ENCODE measurements around the gene ENTREP3.

The ENTREP3 gene

DNA sequence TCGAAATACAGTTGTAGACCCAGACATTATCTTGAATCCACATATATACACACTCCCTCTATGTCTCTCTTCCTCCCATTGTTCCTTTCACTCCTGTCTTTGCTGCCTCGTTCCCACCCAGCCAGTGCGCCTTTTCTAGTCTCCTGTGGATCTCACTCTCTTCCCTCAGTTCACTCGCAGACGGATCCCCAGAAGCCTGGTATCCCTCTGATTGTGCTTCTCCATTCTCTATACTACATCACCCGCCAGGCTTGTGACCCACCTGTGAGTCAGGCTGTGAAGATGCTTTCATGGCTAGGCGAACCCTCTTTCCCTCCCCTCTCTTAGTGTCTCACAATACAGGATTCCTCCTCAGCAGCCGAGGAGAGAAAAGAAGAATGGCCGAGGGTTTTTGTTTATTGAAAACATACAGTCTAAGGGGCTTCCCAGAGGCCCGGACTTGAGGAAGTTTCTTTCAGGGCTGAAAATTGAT is 23.4 kb upstream of the ENTREP3 start:
- no peak for DNase-seq (ENCODE audit: low read depth in 3 of 3)

DNA sequence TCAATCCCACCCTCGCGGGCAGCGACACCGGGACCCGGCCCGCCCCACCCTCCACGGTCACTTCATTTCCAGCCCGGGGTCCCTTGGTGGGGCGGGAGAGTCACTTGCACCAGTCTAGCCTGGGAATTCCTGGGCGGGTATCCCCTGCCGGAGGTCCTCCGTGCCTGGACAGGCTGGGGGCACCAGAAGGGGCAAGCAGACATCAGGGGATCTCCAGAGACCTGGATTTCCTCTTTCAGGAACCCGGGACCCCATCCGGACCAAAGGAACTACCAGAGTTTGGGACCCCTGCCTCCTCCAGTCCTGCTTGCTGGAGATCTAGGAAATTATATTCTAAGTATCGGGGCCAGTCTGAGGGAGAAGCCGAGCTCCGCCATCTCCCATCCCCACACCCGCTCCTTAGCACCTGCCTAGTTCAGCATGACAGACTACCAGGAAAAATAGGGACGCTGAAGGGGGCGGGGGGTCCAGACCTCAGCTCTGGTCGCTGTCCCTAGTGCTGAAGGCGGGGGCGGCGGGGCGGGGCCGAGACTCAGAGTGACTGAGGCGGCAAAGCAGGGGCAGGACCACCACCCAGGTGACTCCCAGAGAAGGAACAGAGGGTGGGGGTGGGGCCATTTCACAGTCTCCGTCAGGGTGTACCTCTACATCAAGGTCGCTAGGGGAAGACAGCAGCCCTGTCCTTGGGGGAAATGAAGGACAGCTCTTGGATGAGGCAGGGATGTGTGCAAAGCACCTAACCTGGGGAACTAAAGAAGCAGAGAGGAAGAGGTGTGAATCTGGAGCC is 22.8 kb upstream of the ENTREP3 start:
- peak in 2 of 3 donors; percentile 71 to 76 for DNase-seq (ENCODE audit: low read depth in 3 of 3)

DNA sequence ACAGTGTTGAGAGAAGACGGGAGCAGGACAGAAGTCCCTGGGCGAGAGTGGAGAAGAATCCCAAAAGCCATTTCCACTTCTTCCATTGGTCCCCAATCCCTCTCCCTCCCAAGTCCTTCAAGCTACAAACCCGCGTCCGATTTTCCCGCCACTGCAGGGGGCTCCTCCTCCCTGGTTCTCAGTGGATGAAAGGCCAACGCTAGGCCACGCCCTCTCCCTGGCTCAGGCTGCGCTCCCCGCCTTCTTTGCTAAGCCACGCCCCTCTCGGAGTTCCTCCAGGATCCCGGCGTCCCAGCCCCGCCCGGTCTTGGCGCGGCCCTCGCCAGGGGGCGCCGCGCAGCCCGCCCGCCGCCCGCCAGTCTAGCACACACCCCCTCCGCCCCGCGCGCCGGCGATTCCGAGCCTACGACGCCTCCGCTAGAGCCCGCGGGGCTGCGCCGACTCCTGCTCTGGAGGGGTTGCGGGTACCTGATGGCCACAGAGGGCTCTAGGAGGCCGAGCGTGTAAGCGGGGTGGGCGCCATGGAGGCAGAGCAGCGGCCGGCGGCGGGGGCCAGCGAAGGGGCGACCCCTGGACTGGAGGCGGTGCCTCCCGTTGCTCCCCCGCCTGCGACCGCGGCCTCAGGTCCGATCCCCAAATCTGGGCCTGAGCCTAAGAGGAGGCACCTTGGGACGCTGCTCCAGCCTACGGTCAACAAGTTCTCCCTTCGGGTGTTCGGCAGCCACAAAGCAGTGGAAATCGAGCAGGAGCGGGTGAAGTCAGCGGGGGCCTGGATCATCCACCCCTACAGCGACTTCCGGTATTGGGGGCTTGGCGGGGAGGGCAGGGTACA is 22.0 kb upstream of the ENTREP3 start, which contains the start of gene HCN3:
Gene HCN3, plus strand, starts transcription at position 394 of the 832 bp plus-strand sequence. Its CDS starts 128 bp downstream, at position 522.
- peak; percentile 91 to 98 (median 93) for DNase-seq (ENCODE audit: low read depth in 3 of 3)

DNA sequence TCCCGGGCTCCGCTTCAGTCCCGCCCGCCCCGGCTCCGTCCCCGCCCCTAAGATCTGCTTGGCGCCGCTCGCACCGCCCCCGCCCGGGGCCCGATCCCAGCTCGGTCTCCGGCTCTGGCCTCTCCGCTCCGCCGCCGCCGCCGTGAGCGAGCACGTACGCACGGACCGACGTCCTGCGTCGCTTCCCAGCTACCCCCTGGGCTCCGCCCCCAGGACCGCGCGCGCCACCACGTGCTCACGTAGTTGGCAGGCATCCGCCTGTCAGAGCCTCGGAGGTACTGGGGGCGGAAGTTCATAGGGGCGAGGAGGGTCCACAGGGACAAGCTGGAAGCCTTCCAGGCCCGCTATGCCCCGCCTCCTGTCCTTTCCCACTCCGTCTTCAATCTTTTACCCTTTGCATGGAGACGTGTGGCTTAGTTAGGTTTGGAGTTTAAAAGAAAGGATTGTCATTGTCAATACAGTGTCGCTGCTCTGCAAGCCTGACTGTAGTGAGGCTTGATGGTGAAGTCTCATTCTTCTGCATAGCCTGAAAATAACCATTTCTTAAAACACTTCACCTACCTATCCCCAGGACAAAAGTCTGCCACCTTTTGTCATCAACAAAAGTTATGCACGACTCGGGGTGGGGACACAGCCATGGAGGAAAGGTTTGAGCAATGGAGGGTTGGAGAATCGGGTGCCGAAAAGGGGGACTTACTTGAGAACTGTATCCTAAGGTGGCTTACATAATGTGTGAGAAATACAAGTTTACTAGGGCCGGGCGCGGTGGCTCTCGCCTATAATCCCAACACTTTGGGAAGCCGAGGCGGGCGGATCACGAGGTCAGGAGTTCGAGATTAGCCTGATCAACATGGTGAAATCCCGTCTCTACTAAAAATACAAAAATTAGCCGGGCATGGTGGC is 18.3 kb upstream of the ENTREP3 start, which contains the start of gene CLK2:
Gene CLK2, minus strand, starts transcription at position 162 of the 903 bp plus-strand sequence. CDS start 2,527 bp downstream, outside the sequence.
- peak; percentile 95 to 97 (median 96) for DNase-seq (ENCODE audit: low read depth in 3 of 3)

DNA sequence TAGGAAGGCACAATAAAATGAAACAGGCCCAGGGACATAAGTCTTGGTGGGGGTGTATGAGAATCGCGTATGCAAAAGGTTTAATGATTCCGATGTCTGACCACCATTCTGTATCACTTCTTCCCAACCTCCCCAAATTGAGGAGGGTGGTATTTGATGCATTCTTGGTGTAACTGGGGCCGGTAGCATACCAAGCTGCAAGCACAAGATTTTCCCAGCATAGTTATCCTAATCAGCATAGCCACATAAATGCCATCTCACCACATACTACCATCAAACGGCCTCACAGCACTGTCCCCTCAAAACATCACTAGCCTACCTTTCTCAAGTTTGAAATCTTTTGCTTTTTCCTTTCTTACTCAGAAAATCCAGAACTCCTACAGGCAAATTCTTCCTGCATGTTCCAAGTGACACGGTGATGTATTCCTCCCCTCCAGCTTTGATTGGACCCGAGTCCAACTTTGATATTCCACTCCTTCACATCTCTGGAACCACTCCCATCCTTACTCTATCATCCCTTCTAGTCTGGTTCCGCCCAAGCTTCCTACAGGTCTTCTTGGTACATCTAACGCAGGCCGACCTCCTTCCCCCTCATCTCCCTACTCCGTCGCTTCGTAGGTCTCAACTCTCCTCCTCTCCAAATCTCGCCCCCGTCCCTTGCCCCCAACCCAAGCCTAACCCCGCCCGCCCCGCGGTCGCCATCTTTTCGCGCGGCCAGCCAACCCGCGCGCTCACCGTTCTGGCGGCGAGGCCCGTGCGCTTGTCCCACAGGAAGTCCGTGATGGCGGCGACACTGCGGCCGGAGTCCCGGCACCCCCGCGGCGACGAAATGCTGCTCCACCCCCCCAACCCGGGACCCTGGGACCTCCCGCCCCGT is 17.4 kb upstream of the ENTREP3 start:
- DNase-seq (ENCODE audit: low read depth in 3 of 3) = no peak

DNA sequence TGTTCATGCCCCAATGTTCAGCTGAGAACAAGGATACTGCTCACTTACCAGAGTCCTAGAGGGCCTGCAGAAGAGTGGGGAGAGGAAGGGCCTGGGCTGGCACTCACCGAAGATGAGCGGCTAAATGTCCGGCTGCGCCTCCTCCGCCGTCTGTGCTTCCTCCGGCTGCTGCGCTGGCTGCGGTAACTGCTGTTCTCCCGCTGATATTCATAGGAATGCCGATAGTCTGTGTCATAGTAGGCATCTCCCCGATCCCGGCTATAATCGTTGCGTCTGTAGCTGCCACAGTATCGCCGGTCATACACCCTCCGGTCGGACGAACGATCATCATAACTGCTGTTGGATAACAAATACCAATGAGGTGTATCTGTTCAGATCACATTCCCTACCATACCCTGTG is 14.1 kb upstream of the ENTREP3 start:
- DNase-seq (ENCODE audit: low read depth in 3 of 3) = no peak

DNA sequence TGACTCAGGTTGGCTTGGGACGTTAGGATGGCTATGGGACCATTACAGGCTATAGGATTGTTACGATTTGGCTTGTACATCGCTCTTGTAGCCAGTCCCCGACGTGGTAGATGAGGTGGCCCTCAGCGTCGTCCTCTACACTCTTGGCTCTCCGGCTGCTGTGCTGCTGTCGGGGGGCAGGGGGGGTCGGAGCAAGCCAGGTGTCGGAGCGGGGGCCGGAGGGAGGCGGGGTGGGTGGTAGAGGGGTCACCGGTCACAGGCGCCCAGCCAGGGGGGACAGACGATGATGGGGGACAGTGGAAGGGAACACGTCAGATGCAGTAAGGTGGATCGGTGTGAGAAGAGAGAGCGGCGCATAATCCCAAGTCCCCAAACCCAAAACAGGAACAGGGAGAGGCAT is 13.3 kb upstream of the ENTREP3 start:
- no peak for DNase-seq (ENCODE audit: low read depth in 3 of 3)

DNA sequence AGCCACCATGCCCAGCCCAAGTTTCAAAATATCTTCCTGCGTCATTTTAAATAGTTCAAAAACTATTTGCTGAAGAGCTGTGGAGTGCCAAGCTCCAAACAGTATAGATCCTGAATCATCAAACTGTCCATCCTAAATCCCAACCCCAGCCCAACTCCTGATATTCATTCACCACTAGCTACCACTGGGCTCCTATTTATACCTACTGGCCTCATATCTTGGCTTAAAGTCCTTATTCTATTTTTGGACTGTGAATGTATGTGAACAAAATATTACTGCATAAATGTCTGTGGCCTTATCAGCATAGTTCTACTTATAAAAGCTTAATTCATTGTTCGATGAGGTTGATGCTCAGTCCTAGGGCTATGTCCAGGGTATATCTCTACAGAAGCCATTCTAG is 12.1 kb upstream of the ENTREP3 start:
- DNase-seq (ENCODE audit: low read depth in 3 of 3) = no peak

DNA sequence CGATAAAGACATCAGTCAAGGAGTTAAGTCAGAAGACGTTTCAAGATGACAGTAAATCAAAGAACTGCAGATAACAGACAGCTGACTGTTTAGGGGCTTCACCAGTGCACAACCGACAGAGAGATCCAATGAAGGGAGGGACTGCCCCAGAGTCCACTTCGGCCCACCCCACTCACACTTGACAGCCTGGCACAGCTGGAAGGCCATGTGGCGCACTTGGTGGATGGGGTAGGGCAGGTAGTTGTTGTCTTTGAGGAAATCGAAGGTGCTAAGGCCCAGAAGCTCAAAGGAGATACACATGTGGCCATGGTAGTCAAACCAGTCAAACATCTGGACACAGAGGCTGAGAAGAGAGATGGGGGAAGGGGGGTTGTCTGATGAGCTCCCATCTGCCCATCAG is 11.3 kb upstream of the ENTREP3 start:
- DNase-seq (ENCODE audit: low read depth in 3 of 3) = no peak

DNA sequence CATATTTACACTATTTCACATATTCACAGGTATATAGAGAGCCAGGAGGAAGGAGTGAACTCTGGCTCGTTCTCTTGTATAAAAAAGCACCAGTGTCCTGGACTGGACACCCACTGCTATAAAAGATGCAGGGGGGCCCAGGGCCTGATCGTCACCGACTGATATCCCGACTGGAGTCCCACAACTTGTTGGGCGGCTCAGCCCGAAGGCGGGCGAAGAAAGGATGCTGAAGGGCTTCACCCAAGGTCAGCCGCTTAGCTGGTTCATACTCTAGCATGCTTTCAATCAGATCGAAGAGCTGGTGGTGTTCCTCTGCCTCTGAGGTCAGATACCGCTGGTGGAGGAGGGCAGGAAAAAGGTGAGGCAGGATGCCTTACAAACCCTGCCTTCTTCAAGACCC is 7.8 kb upstream of the ENTREP3 start:
- no peak for DNase-seq (ENCODE audit: low read depth in 3 of 3)

DNA sequence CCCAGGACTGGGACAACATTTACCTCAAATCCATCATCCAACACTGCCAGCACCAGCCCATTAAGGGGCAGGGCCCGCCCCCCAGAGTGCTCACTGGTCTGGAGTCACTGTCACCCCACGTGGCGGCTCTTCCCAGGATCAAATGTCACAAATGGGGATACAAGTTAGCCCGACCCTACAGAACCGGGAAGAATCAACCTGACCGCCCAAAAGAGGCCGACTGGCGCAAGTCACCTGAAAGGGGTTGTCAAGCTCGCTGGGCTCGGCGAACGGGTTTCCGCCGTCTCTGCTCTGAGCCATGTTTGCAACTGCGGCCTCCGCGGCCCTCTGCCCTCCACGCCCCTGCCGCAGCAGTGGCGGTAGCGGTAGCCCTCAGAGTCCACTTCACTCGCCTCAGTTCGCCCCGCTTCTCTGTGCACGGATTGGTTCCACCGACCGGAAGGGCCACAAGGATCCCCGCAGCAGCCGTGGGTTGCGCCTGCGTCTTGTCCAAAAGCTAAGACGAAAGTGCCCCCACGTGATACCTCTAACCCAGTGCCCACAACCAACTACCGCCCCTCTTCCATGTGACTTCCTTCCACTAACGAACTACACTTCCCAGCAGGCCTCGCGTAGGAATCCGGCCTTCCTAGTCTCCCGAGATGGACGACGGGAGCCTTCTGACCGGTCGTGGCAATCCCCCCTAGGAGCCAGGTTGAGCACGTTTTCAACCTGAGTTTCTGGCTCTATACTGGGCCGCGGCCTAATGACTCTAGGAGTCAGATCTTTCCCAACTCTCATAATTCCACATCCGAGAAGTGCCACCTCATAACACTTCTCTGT is 6.8 kb upstream of the ENTREP3 start, which contains the start of gene SCAMP3:
Gene SCAMP3, minus strand, starts transcription at position 509 of the 822 bp plus-strand sequence. Its CDS starts 209 bp downstream, at position 300.
- peak; percentile 79 to 82 (median 80) for DNase-seq (ENCODE audit: low read depth in 3 of 3)

DNA sequence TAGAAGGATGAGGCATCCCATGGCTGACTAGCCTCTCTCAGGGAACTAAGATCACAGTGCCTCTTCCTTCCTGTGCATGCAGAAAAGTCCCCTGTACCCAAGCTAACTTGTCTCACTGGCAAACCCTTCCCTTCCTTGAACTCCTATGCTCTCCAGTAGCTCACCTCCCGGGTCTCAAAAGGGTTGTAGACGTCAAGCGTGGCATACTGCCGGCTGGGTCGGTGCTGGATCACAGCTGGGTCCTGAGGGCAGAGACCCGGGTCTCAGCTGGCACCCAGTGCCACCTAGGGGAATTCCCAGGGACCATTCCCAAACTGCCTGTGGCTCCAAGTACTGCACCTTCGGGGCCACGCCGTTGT is 6.2 kb upstream of the ENTREP3 start:
- DNase-seq (ENCODE audit: low read depth in 3 of 3) = peak in 1 of 3 donors; percentile 18

DNA sequence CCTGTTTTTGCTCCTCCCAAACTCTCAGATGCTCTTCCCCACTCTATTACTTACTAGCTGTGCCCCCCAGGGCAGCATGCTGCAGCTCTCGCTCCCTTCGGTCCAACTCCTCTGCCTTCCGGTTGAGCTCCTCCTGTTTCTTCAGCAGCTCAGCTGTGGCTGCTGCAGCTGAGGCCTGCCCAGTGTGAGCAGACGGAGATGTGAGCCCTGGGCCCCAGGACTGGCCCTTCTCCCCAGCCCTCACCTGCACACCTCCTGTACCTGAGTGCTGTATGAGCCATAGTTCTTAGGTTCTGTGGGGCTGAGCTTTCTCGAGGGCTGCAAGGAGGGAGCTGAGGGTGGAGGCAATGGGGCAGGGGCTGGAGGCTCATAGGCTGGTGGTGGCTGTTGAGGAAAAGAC is 5.0 kb upstream of the ENTREP3 start:
- no peak for DNase-seq (ENCODE audit: low read depth in 3 of 3)

DNA sequence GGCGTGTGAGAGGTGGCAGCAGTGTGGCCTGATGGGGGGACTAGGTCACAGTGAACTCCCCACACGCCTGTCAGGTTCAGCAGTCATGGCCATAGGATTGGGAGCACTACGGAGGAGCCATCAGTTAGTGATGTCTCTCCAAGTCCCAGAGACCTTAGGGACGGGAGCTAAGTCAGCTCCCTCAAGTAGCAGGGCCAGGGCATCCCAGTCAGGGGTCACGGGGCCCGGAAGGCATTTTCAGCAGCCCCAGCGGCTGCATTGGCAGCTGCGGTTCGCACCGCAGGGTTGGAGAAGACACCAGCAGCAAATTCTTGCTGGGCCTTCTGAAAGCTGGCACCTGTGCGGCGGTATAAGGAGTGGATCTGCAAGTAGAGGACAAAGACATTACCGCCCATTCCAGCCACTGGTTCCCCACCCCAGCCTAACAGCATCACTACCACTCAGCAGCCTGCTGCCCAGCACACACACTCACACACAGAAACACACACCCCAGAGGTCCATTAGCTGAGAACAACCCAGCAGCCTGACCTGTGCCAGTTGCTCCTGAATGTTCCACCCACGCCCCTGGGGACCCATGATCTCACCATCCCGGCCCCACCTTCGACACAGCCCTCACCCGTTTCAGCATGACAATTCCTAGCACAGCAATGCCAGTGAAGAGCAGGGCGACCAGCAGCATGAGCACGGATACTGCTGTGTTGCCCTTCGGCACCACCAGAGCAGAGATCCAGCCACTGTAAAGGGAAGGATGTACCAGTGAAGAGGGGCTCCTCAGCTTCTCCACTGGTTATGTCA is 972 bp upstream of the ENTREP3 start:
- no peak for DNase-seq (ENCODE audit: low read depth in 3 of 3)

DNA sequence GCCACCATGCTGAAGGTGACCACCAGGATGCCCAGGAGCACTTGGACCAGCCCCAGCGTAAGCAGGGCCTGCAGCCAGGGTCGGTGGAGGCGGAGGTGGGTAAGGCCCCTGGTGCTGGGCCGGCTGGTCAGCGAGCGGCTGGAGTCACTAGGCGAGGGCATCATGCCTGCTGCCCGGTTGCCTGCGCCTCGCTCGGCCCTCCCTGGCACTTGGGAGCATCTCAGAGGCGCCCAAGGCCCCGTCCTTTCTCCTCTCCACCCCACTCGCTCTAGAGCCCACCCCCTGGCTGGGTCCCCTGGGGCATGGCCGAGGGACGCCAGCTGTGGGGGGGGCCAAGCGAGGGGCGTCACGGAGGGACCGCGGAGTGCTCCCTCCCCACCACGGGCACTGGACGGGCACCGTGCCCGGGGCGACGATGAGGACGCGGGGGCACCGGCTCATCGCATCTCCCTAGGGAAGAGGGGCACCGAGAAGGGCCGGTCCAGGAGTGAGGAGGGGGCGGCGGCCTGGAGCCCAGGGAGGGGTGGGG is 505 bp downstream of the ENTREP3 start:
- DNase-seq (ENCODE audit: low read depth in 3 of 3) = no peak

DNA sequence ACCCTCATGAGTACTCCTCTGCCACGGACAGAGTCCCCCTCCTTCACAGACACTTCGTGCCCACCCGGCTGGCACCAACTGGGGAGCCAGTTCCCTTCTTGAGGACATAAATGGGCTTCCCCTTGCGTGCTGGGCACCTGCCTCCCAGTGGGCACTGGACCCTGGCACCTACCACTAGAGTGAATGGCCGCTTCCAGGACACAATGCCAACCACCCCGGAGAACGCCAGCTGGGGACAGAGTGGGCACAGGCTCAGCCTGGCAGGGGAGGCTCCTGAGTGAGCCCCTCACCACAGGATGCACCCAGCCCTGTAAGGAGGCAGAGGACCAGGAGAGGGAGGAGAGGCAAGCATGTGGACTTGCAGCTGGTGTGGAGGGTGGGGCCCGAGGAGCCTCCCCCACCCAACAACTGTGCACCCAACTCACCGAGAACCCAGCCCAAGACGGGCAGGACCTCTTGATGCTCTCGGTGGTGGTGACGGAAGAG is 1.0 kb downstream of the ENTREP3 start:
- DNase-seq (ENCODE audit: low read depth in 3 of 3) = no peak

DNA sequence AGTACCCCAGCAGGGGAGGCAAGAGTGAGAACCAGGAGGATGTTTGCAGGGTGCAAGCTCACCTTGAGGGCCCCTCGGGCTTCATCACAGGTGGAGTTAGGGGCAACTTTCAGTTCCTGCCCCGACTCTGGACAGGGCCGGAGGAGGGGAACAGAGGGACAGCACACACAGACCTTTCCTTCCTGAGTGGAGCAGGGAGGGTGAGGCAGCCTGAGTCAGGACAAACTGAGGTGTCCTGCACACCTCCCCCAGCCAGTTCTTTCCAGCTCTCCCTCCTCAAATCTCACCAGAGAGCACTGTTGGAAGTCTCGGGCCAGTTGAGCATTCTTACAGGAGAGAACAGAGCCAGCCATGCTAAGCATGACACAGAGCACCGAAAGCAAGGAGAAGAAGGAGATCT is 1.5 kb downstream of the ENTREP3 start:
- DNase-seq (ENCODE audit: low read depth in 3 of 3) = no peak

DNA sequence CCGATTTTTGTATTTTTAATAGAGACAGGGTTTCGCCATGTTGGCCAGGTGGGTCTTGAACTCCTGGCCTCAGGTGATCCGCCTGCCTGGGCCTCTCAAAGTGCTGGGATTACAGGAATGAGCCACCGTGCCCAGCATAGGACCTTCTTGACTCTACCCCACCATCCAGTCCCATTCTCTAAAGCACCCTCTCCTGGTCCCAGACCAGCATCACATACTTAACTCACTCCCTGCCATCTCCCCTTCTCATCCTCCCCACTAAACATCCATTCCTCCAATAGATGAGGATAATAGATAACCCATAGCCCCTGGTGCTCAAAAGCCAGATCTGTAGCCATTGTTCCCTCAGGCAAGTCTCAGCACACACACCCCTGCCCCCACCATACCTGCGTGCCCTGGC is 2.1 kb downstream of the ENTREP3 start:
- no peak for DNase-seq (ENCODE audit: low read depth in 3 of 3)
